Measurements from ENCODE around the gene SYNE2.
"Not testable (repeated sequence)": the region's sequence is repeated elsewhere in the genome, so short reads cannot be mapped to it uniquely, and the experiment has no call there.

Gene SYNE2

GRCh38 chr14:63854330-63854729 lies 1.5 kb downstream of the SYNE2 start:
- no peaks in the 10 kb centered on the region for H3K27me3 ChIP-seq (ENCODE audit: control insufficient read depth, insufficient read depth, low read length)
- H3K9me3 ChIP-seq (ENCODE audit: control insufficient read depth, low read length): no peaks in the 10 kb centered on the region
- peak overlapping the region; percentile 65 for H3K4me3 ChIP-seq (ENCODE audit: low read length)
- no peaks in the 10 kb centered on the region for H3K36me3 ChIP-seq (ENCODE audit: control insufficient read depth, insufficient read depth, low read length)
- H3K4me1 ChIP-seq (ENCODE audit: control insufficient read depth, insufficient read depth, low read length): peaks cover 22% of the 10 kb centered on the region
- peak overlapping the region; percentile 85 for H3K9ac ChIP-seq (ENCODE audit: low read length)

- Histone ChIP-seq H3K27me3 (ENCODE audit: control insufficient read depth, insufficient read depth, low read length) (no peaks in the 10 kb centered on the region), H3K9me3 (ENCODE audit: control insufficient read depth, low read length) (no peaks in the 10 kb centered on the region), H3K4me3 (ENCODE audit: low read length) (no peak overlapping the region), H3K36me3 (ENCODE audit: control insufficient read depth, insufficient read depth, low read length) (no peaks in the 10 kb centered on the region), H3K4me1 (ENCODE audit: control insufficient read depth, insufficient read depth, low read length) (peaks cover 27% of the 10 kb centered on the region), H3K9ac (ENCODE audit: low read length) (no peak overlapping the region)
Measured at GRCh38 chr14:63855281-63855680, 2.5 kb downstream of the SYNE2 start.

- Histone ChIP-seq H3K36me3 (ENCODE audit: control insufficient read depth, insufficient read depth, low read length) (no peaks in the 10 kb centered on the region), H3K9ac (ENCODE audit: low read length) (no peak overlapping the region), H3K9me3 (ENCODE audit: control insufficient read depth, low read length) (no peaks in the 10 kb centered on the region), H3K27me3 (ENCODE audit: control insufficient read depth, insufficient read depth, low read length) (no peaks in the 10 kb centered on the region), H3K4me1 (ENCODE audit: control insufficient read depth, insufficient read depth, low read length) (peaks cover 41% of the 10 kb centered on the region), H3K4me3 (ENCODE audit: low read length) (no peak overlapping the region)
Measured at GRCh38 chr14:63857466-63858030, 4.7 kb downstream of the SYNE2 start.

- Histone ChIP-seq H3K9ac (ENCODE audit: low read length) (no peak overlapping the region), H3K4me3 (ENCODE audit: low read length) (no peak overlapping the region), H3K4me1 (ENCODE audit: control insufficient read depth, insufficient read depth, low read length) (peaks cover 50% of the 10 kb centered on the region), H3K9me3 (ENCODE audit: control insufficient read depth, low read length) (no peaks in the 10 kb centered on the region), H3K27me3 (ENCODE audit: control insufficient read depth, insufficient read depth, low read length) (no peaks in the 10 kb centered on the region), H3K36me3 (ENCODE audit: control insufficient read depth, insufficient read depth, low read length) (no peaks in the 10 kb centered on the region)
Measured at GRCh38 chr14:63860146-63860545, 7.3 kb downstream of the SYNE2 start.

GRCh38 chr14:63862163-63862562 lies 9.4 kb downstream of the SYNE2 start:
- no peaks in the 10 kb centered on the region for H3K9me3 ChIP-seq (ENCODE audit: control insufficient read depth, low read length)
- H3K27me3 ChIP-seq (ENCODE audit: control insufficient read depth, insufficient read depth, low read length): no peaks in the 10 kb centered on the region
- H3K36me3 ChIP-seq (ENCODE audit: control insufficient read depth, insufficient read depth, low read length): no peaks in the 10 kb centered on the region
- H3K4me1 ChIP-seq (ENCODE audit: control insufficient read depth, insufficient read depth, low read length): peaks cover 34% of the 10 kb centered on the region
- H3K9ac ChIP-seq (ENCODE audit: low read length): no peak overlapping the region
- H3K4me3 ChIP-seq (ENCODE audit: low read length): no peak overlapping the region

GRCh38 chr14:63863004-63863403 lies 10.2 kb downstream of the SYNE2 start:
- peaks cover 33% of the 10 kb centered on the region for H3K4me1 ChIP-seq (ENCODE audit: control insufficient read depth, insufficient read depth, low read length)
- no peaks in the 10 kb centered on the region for H3K9me3 ChIP-seq (ENCODE audit: control insufficient read depth, low read length)
- no peaks in the 10 kb centered on the region for H3K27me3 ChIP-seq (ENCODE audit: control insufficient read depth, insufficient read depth, low read length)
- peak overlapping the region; percentile 31 for H3K9ac ChIP-seq (ENCODE audit: low read length)
- no peak overlapping the region for H3K4me3 ChIP-seq (ENCODE audit: low read length)
- no peaks in the 10 kb centered on the region for H3K36me3 ChIP-seq (ENCODE audit: control insufficient read depth, insufficient read depth, low read length)

GRCh38 chr14:63864775-63865174 lies 12.0 kb downstream of the SYNE2 start:
- not testable (repeated sequence) for H3K36me3 ChIP-seq (ENCODE audit: control insufficient read depth, insufficient read depth, low read length); H3K27me3 ChIP-seq (ENCODE audit: control insufficient read depth, insufficient read depth, low read length); H3K9me3 ChIP-seq (ENCODE audit: control insufficient read depth, low read length); H3K4me3 ChIP-seq (ENCODE audit: low read length)
- Histone ChIP-seq H3K4me1 (ENCODE audit: control insufficient read depth, insufficient read depth, low read length) (peaks cover 39% of the 10 kb centered on the region), H3K9ac (ENCODE audit: low read length) (peak overlapping the region; percentile 72)

- peaks cover 16% of the 10 kb centered on the region for H3K4me1 ChIP-seq (ENCODE audit: control insufficient read depth, insufficient read depth, low read length)
- no peaks in the 10 kb centered on the region for H3K9me3 ChIP-seq (ENCODE audit: control insufficient read depth, low read length)
- H3K9ac ChIP-seq (ENCODE audit: low read length): peak overlapping the region; percentile 27
- no peak overlapping the region for H3K4me3 ChIP-seq (ENCODE audit: low read length)
- no peaks in the 10 kb centered on the region for H3K36me3 ChIP-seq (ENCODE audit: control insufficient read depth, insufficient read depth, low read length)
- no peaks in the 10 kb centered on the region for H3K27me3 ChIP-seq (ENCODE audit: control insufficient read depth, insufficient read depth, low read length)
Measured at GRCh38 chr14:63867933-63868921, 15.4 kb downstream of the SYNE2 start.

GRCh38 chr14:63869940-63870752 lies 17.3 kb downstream of the SYNE2 start:
- H3K36me3 ChIP-seq (ENCODE audit: control insufficient read depth, insufficient read depth, low read length); H3K9ac ChIP-seq (ENCODE audit: low read length); H3K27me3 ChIP-seq (ENCODE audit: control insufficient read depth, insufficient read depth, low read length); H3K4me3 ChIP-seq (ENCODE audit: low read length); H3K9me3 ChIP-seq (ENCODE audit: control insufficient read depth, low read length): not testable (repeated sequence)
- H3K4me1 ChIP-seq (ENCODE audit: control insufficient read depth, insufficient read depth, low read length): peaks cover 31% of the 10 kb centered on the region

- peaks cover 36% of the 10 kb centered on the region for H3K4me1 ChIP-seq (ENCODE audit: control insufficient read depth, insufficient read depth, low read length)
- not testable (repeated sequence) for H3K9me3 ChIP-seq (ENCODE audit: control insufficient read depth, low read length); H3K27me3 ChIP-seq (ENCODE audit: control insufficient read depth, insufficient read depth, low read length); H3K36me3 ChIP-seq (ENCODE audit: control insufficient read depth, insufficient read depth, low read length); H3K9ac ChIP-seq (ENCODE audit: low read length); H3K4me3 ChIP-seq (ENCODE audit: low read length)
Measured at GRCh38 chr14:63870753-63871037, 17.9 kb downstream of the SYNE2 start.

GRCh38 chr14:63874223-63874622 lies 21.4 kb downstream of the SYNE2 start:
- H3K36me3 ChIP-seq (ENCODE audit: control insufficient read depth, insufficient read depth, low read length): no peaks in the 10 kb centered on the region
- H3K4me1 ChIP-seq (ENCODE audit: control insufficient read depth, insufficient read depth, low read length): peaks cover 29% of the 10 kb centered on the region
- H3K4me3 ChIP-seq (ENCODE audit: low read length): no peak overlapping the region
- H3K9ac ChIP-seq (ENCODE audit: low read length): no peak overlapping the region
- H3K9me3 ChIP-seq (ENCODE audit: control insufficient read depth, low read length): no peaks in the 10 kb centered on the region
- H3K27me3 ChIP-seq (ENCODE audit: control insufficient read depth, insufficient read depth, low read length): no peaks in the 10 kb centered on the region

- H3K4me3 ChIP-seq (ENCODE audit: low read length): no peak overlapping the region
- H3K9me3 ChIP-seq (ENCODE audit: control insufficient read depth, low read length): no peaks in the 10 kb centered on the region
- peaks cover 23% of the 10 kb centered on the region for H3K4me1 ChIP-seq (ENCODE audit: control insufficient read depth, insufficient read depth, low read length)
- no peaks in the 10 kb centered on the region for H3K27me3 ChIP-seq (ENCODE audit: control insufficient read depth, insufficient read depth, low read length)
- no peaks in the 10 kb centered on the region for H3K36me3 ChIP-seq (ENCODE audit: control insufficient read depth, insufficient read depth, low read length)
- no peak overlapping the region for H3K9ac ChIP-seq (ENCODE audit: low read length)
Measured at GRCh38 chr14:63875311-63875710, 22.5 kb downstream of the SYNE2 start.
